Kidney capillary endothelial cell (primary cell): ENCODE measurements around the gene ALKBH5.

Experiments
- DNase-seq: peaks from one replicate; pipeline ENCODE4 v3.0.0-alpha.2; 2018; ENCODE audit warnings: low spot score

The ALKBH5 gene

DNA sequence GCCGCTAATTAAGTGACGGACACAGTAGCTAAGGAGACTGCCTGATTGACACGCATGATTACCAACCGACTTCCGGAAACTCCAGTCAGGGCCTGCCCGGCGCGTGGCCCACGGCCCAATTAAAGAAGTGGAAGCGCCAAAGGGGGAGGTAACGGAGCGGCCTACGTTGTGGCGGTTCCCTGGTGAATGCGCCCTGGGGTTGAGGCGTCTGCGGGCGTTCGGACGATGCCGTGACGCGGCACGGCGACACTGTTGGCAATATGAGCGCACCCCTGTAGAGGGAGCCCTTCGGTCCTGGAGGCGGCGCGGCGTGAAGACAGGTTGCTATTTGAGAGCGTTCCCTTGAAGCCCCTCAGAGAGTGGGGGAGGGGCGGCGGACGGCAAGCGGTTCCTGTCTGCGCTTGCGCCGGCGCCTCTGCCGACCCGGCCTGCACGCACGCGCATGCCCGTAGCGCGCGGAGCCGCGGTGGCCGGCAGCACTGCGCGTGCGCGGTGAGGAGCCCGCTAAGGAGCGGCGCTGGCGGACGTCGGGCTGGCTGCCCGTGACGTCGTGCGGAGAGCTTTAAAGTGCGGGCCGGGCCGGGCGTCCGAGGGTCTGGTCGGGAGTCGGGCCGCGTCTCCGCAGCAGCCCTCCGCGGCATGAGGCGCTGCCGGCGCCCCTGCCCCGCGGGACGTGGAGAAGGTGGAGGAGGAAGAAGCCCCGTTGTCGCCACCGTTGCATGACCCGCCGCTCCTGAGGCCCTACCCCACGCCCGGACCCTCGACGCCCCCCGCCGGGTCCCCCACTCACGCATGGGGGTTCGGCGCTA is at the start of gene ALKBH5:
Gene ALKBH5 (plus strand): TSS at position 495 of the 809 bp plus-strand sequence. CDS start 416 bp downstream, outside the sequence.
- peak; percentile 100 for DNase-seq

DNA sequence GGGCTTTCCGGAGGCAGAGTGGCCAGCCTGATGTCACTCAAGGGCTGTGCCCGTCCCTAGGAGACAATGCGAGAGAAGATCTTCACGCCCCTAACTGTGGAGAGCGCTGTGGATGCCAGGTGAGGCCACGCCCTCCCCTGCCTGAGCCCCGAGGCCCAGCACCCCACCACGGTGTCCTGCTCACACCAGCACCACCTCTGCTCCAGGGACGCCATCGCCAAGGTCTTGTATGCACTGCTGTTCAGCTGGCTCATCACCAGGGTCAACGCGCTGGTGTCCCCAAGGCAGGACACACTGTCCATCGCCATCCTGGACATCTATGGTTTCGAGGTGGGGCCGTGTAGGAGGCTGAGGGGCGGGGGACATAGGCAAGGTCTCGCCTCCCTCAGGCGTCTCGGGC is 47.3 kb upstream of the ALKBH5 start:
- no peak for DNase-seq

- DNase-seq = no peak
Observed at GRCh38 chr17:18138065-18138749, 45.4 kb upstream of the ALKBH5 start.

DNA sequence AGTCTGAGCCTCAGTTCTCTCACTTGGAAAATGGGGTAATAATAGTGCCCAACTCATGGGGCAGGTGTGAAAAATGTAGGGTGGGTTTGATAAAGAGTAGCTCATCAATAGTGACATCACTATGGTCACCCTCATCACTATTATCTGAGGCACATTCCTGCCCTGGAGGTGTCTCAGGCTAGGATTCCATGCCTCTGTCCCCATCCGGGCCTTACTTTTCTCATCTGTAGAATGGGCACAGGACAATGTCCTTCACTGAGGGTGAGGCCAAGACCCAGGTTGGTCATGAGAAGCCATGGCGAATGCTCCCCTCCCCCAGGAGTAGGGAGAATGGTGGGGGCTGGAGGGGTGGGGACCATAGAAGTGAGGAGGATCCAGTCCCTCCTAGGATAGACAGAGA is 44.5 kb upstream of the ALKBH5 start:
- no peak for DNase-seq

- no peak for DNase-seq
Observed at GRCh38 chr17:18139498-18139897, 44.1 kb upstream of the ALKBH5 start.

DNA sequence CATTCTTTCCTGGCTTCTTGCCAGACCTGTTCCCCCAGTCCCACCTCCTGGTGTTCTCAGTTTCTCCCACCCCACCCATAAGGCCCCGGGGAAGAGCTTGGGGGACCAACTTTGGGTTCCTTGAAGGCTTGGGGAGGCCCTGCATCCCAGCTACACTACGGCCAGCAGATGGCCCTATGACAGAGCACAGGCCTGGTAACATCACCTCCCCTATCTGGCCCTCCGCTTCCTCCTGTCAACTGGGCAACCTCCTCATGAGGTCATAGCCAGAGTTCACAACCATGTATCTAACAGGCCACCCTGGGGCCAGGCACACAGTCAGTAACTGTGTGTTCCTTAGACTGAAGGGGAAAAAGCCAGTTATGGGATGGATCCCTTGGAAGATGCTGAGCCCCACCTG is 43.7 kb upstream of the ALKBH5 start:
- no peak for DNase-seq

DNA sequence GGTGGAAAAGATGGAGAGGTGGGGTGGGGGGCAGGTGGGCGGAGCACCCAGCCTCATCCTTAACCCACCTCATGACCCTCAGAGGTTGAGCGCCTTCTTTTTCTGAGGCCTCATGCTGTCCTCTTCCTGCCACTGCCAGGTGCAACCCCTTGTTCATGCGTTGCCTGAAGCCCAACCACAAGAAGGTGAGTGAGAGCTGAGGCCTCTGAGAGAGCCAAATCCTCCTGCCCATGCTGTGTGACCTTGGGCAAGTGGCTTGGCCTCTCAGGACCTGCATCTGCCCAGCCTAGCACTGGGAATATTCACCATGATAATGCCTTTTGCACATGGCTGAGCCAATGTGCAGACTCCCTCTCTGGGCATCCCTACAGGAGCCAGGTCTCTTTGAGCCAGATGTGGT is 43.0 kb upstream of the ALKBH5 start:
- DNase-seq = no peak

- peak; percentile 64 for DNase-seq
Observed at GRCh38 chr17:18141210-18141803, 42.3 kb upstream of the ALKBH5 start.

DNA sequence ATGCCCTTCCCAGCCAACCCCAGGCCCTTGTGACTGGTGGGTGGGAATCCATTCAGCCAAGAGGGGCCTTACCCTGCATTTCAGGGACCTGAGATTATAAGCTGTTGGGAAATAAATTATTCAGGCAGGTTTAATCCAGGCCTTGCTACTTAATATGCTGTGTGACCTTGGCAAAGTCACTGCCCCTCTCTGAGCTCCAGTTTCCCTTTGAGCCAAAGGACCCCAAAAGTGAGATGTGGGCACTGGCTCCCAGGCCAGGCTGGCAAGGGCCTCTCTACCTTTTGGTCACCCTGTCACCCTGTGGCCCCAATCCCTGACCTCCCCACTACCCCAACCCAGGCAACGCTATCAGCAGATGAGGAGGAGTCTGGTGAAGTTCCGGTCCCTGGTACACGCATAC is 41.2 kb upstream of the ALKBH5 start:
- no peak for DNase-seq

DNA sequence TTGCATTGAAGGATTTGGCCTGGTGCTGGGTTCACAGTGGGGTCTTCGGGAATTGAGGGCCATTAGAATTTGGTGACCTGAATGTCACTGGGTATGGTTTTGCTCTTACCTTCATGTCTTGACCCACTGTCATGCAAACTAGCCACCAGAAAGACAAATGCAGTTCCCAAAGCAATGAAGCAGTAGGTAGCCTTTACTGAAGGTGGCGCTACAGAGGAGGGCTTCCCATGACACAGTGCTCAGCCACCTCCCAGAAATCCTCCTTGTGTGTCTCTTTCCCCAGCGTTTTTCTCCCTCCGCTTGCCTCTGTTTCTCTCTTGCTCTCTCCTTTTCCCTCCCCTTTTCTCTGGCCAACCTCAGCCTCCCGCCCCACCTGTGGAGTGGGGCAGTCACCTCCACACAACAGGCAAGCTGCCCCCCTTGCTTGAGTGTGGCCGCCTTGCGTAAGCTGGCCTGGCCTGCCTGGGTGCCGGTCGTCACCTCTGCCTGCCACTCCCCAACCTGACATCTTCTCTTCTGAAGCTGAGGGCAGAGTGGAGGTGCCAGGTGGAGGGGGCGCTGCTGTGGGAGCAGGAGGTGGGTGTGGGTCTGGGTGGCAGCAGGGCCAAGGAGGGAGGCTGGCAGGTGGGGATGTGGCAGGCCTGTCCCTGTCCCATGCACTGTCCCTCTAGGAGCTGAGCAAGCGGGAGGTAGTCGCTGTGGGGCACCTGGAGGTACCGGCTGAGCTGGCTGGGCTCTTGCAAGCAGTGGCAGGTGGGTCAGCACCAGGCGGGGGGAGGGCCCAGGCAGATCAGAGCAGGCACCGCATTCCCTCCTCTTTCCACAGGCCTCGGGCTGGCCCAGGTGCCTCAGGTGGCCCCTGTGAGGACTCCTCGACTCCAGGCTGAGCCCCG is 40.3 kb upstream of the ALKBH5 start:
- no peak for DNase-seq

DNA sequence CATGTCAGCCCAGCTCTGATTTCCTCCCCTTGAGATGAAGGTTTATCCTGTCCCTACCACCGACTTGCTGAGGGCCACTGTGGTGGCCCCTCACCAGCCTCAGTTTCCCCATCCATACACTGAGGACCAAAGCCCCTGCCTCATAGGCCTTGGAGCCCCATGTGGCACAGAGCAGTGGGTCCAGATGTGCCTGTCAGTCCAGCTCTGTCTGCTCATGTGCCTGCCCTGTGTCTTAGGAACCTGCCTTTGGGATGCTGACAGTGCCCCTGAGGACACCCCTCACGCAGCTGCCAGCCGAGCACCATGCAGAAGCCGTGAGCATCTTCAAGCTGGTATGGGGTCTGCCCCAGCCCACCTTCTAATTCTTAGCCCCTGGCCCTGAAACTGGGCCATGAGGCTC is 39.4 kb upstream of the ALKBH5 start:
- no peak for DNase-seq

GRCh38 chr17:18144855-18145254 is 38.8 kb upstream of the ALKBH5 start:
- DNase-seq = no peak

DNA sequence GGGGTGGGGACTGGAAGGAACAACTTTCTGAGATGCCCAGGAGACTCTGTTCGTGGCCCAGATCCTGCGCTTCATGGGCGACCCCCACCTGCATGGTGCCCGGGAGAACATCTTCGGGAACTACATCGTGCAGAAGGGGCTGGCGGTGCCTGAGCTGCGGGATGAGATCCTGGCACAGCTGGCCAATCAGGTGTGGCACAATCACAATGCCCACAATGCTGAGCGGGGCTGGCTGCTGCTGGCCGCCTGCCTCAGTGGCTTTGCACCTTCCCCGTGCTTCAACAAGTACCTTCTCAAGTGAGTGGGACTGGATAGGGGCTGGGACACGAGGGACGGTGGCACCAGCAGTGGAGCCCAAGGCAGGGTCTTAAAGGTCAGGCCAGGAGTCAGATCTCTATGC is 37.8 kb upstream of the ALKBH5 start:
- no peak for DNase-seq

- DNase-seq = no peak
Observed at GRCh38 chr17:18146259-18146658, 37.4 kb upstream of the ALKBH5 start.

DNA sequence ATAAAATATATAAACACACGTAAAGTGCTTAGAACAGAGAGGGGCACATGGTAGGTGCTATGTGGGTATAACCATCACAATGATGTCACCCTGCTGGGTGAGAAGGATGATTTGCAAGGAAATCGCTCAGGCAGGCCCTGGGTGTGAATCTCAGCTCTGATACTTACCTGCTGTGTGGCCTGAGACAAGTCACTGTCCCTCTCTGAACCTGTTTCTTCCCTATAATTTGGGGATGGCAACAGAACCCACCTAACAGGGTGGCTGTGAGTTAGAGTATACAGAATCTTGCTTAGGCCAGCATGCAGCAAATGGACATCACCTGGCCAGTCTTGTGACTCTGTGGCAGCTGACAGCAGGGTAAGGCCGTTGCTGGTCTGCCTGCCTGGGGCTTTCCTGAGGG is 36.6 kb upstream of the ALKBH5 start:
- DNase-seq = no peak

GRCh38 chr17:18148586-18148985 is 35.0 kb upstream of the ALKBH5 start:
- DNase-seq = no peak

- DNase-seq = no peak
Observed at GRCh38 chr17:18151290-18151689, 32.3 kb upstream of the ALKBH5 start.

- no peak for DNase-seq
Observed at GRCh38 chr17:18155179-18155578, 28.4 kb upstream of the ALKBH5 start.

DNA sequence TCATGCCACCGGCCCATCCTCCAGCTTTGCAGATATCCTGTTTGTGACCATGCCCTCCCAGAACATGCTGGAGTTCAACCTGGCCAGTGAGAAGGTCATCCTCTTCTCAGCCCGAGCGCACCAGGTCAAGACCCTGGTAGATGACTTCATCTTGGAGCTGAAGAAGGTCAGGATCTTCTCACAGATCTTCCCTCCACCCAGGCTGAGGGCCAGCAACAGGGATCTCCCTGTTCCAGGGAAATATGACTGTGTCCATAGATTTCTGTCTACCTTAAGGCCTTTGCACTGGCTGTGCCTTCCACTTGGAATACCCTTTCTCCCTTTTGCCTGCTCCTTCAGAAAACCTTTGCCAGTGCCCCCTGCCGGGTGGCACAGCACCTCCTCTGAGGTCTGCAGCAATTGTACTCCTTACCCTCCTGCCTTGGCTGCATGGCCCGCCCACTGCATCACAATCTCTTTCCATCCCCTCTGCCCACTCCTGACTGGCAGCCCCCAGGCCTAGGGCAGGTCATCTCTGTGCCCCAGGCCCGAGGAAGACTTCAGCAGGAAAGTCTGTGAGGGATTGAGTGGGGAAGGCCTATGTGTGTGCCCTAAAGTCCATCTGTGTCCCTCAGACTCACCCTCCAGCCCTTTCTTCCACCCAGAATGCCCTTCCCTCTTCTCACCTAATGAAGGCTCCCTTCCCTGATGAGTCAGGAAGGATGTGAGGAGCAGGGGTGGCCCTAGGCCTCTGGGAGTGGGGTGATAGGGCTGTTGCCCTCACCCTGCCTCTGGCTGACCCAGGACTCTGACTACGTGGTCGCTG is 27.3 kb upstream of the ALKBH5 start:
- no peak for DNase-seq

DNA sequence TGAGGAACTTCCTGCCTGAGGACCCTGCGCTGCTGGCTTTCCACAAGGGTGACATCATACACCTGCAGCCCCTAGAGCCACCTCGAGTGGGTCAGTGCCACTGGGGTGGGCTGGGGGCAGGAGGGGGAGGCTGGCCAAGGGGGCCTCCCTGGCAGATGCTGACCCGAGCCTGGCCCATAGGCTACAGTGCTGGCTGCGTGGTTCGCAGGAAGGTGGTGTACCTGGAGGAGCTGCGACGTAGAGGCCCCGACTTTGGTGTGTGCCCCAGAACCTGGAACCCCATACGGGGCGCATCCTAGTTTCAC is 26.7 kb upstream of the ALKBH5 start:
- DNase-seq = no peak

DNA sequence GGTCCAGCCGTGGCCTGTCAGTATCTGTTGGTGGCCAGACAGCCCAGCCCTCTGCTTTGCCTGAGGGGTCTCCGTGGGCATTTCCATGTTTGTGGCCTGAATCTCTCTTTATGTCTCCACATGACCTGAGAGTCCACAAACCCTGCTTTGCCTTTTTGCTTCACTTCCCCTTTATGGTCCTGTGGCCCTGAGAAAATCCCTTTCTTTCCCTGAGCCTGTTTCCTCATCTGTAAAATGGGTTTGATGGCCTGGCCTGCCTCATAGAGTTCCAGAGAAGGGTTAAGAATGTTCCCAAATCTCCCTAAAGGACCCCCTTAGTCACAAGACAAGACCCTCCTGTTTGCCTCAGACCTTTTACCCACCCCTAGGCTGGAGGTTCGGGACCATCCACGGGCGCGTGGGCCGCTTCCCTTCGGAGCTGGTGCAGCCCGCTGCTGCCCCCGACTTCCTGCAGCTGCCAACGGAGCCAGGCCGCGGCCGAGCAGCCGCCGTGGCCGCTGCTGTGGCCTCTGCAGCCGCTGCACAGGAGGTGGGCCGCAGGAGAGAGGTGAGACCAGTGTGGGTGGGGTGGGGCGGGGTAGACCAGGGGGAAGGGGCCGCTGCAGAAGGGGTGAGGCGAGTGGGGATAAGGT is 26.2 kb upstream of the ALKBH5 start:
- no peak for DNase-seq
